GM18951 (cell line): ENCODE results near the gene THRB.

ENCODE experiments used
- POLR2A ChIP-seq: IDR thresholded peaks from 4 replicates; pipeline ENCODE4 v1.6.1; 2011; ENCODE audit warnings: mild to moderate bottlenecking; ENCODE audit not compliant: insufficient read length, insufficient read depth; ENCODE audit errors: extremely low read depth
- in situ Hi-C: fragments of 300-500 bp; cut with MboI; formaldehyde crosslinking; loops from one replicate; pipeline ENCODE4 v1.12.0; 2022; ENCODE audit warnings: low sequenced_read_pairs, mixed read lengths, inconsistent platforms; ENCODE audit not compliant: unreplicated experiment

The THRB gene

GRCh38 chr3:24232784-24233183 lies 261.9 kb downstream of the THRB start:
- in situ Hi-C loops, result loop anchor here (10.0 to 25.0 kb wide), 2 partner anchors 228 to 345 kb away; no protein-coding TSS in a partner anchor
- no peak for TF ChIP-seq POLR2A

- no peak for TF ChIP-seq POLR2A
- in situ Hi-C loops, result loop anchor here (10.0 to 25.0 kb wide), 2 partner anchors 225 to 342 kb away; no protein-coding TSS in a partner anchor
Observed at GRCh38 chr3:24229468-24230221, 265.0 kb downstream of the THRB start.

- no peak for TF ChIP-seq POLR2A
- in situ Hi-C loops, result loop anchor here (25.0 kb wide), 1 partner anchor 340 kb away; no protein-coding TSS in a partner anchor
Observed at GRCh38 chr3:24227635-24228034, 267.0 kb downstream of the THRB start.

- in situ Hi-C loops, result loop anchor here (25.0 kb wide), 1 partner anchor 339 kb away; no protein-coding TSS in a partner anchor
- no peak for TF ChIP-seq POLR2A
Observed at GRCh38 chr3:24226397-24226796, 268.3 kb downstream of the THRB start.

- no peak for TF ChIP-seq POLR2A
- in situ Hi-C loops, result loop anchor here (25.0 kb wide), 1 partner anchor 338 kb away; no protein-coding TSS in a partner anchor
Observed at GRCh38 chr3:24225385-24225950, 269.2 kb downstream of the THRB start.

- no peak for TF ChIP-seq POLR2A
- in situ Hi-C loops, result loop anchor here (25.0 kb wide), 1 partner anchor 338 kb away; no protein-coding TSS in a partner anchor
Observed at GRCh38 chr3:24224666-24225384, 269.8 kb downstream of the THRB start.

GRCh38 chr3:24222165-24222805 lies 272.4 kb downstream of the THRB start:
- in situ Hi-C loops, result no loop called here
- TF ChIP-seq POLR2A, result no peak

- in situ Hi-C loops, result no loop called here
- TF ChIP-seq POLR2A, result no peak
Observed at GRCh38 chr3:24220859-24221657, 273.6 kb downstream of the THRB start.

- in situ Hi-C loops, result no loop called here
- TF ChIP-seq POLR2A, result no peak
Observed at GRCh38 chr3:24215502-24215901, 279.1 kb downstream of the THRB start.

GRCh38 chr3:24211381-24211780 lies 283.3 kb downstream of the THRB start:
- TF ChIP-seq POLR2A, result no peak
- in situ Hi-C loops, result no loop called here

GRCh38 chr3:24202071-24202470 lies 292.6 kb downstream of the THRB start:
- TF ChIP-seq POLR2A, result no peak
- in situ Hi-C loops, result no loop called here

- no peak for TF ChIP-seq POLR2A
- in situ Hi-C loops, result no loop called here
Observed at GRCh38 chr3:24201301-24201700, 293.3 kb downstream of the THRB start.
